GM12878 (cell line): Measurements from ENCODE around the gene KCNK4. TPM values are rescaled to one million over a fixed set of nuclear protein-coding genes. Genes with fewer than 3 reads are reported as not detected.

Experiments used
- ATAC-seq: fragments of 200-7000 bp; cut with Tn5 transposase; 3 replicates; pipeline ENCODE4 v1.9.1; 2020; ENCODE audit warnings: mild to moderate bottlenecking, moderate library complexity
- BruUV-seq: library from RNA; stranded (reverse); fragments of 400-500 nt; replicated peaks from 2 replicates; lab custom pipeline; 2021; lab: Mats Ljungman, UMichigan
- CTCF ChIA-PET: fragments of 300-600 bp; sonication (Branson Sonifier 250); formaldehyde crosslinking; extraction: SDS; loops from one replicate; lab custom pipeline; 2021; ENCODE audit warnings: inconsistent platforms; lab: Yijun Ruan, JAX
- POLR2A ChIA-PET: fragments of 350-600 bp; formaldehyde crosslinking; extraction: SDS; loops from one replicate; lab custom pipeline; 2021; ENCODE audit warnings: inconsistent platforms; lab: Charles Lee
- RAD21 ChIA-PET: fragments of 300-600 bp; sonication (Branson Sonifier 250); formaldehyde crosslinking; loops from one replicate; lab custom pipeline; 2023; ENCODE audit warnings: antibody characterized with exemption; ENCODE audit not compliant: unreplicated experiment; lab: Charles Lee
- SMC1A ChIA-PET: fragments of 300-600 bp; sonication (Branson Sonifier 250); formaldehyde crosslinking; loops from one replicate; lab custom pipeline; 2023; ENCODE audit not compliant: unreplicated experiment, uncharacterized antibody; lab: Charles Lee
- DNase-seq: peaks from one replicate; pipeline ENCODE4 v3.0.0-alpha.2; 2011; ENCODE audit warnings: low read depth, low spot score
- FAIRE-seq: peaks from 3 replicates; lab custom pipeline; 2011; peaks lifted over from hg19 to GRCh38; lab: Jason Lieb, UNC
- H2AFZ ChIP-seq: 2 replicates; pipeline ENCODE4 v1.6.0; 2011; ENCODE audit warnings: low read depth, low read length, control low read depth; ENCODE audit not compliant: control insufficient read depth
- H3K27ac ChIP-seq: 2 replicates; pipeline ENCODE4 v1.5.1; 2011; ENCODE audit warnings: control low read depth; ENCODE audit not compliant: control insufficient read depth, insufficient read depth
- H3K27me3 ChIP-seq, 2 experiments: replicated peaks in 1 of 2; 2 replicates each; pipeline versions ENCODE4 v1.6.0 to v1.6.1; 2011; ENCODE audit warnings: low read length in 1 of 2; ENCODE audit not compliant: control insufficient read depth in 2 of 2, insufficient read depth in 2 of 2
- H3K36me3 ChIP-seq, 2 experiments: 2 replicates each; pipeline ENCODE4 v1.5.1; 2011; ENCODE audit warnings: low read length in 1 of 2; ENCODE audit not compliant: control insufficient read depth in 2 of 2, insufficient read depth in 2 of 2
- H3K4me1 ChIP-seq: 2 replicates; pipeline ENCODE4 v1.6.1; 2011; ENCODE audit warnings: mild to moderate bottlenecking, low read length, moderate library complexity, mixed read lengths; ENCODE audit not compliant: control insufficient read depth, insufficient read depth
- H3K4me2 ChIP-seq: 2 replicates; pipeline ENCODE4 v1.6.0; 2011; ENCODE audit warnings: control low read depth; ENCODE audit not compliant: control insufficient read depth, insufficient read depth
- H3K4me3 ChIP-seq: fragments of 200-600 bp; sonication (generic); 2 replicates; pipeline ENCODE4 v1.5.1; 2016
- H3K79me2 ChIP-seq: 2 replicates; pipeline ENCODE4 v1.6.0; 2011; ENCODE audit warnings: low read length; ENCODE audit not compliant: control insufficient read depth, insufficient read depth
- H3K9ac ChIP-seq: 2 replicates; pipeline ENCODE4 v1.8.0; 2011; ENCODE audit warnings: low read length, control low read depth, mixed read lengths; ENCODE audit not compliant: control insufficient read depth, insufficient read depth
- H3K9me3 ChIP-seq: replicated peaks from 3 replicates; pipeline ENCODE4 v1.5.1; 2011; ENCODE audit warnings: mild to moderate bottlenecking, low read length; ENCODE audit not compliant: control insufficient read depth, insufficient read depth
- H4K20me1 ChIP-seq: 2 replicates; pipeline ENCODE4 v1.6.0; 2011; ENCODE audit not compliant: control insufficient read depth, insufficient read depth
- BHLHE40 ChIP-seq, 2 experiments: fragments of 450-650 bp in 1 of 2; IDR thresholded peaks; 2 replicates each; pipeline ENCODE4 v1.6.1; 2011 to 2017; ENCODE audit warnings: low read depth in 2 of 2, borderline replicate concordance in 1 of 2, improper control_type of control experiment in 1 of 2, low read length in 1 of 2, mild to moderate bottlenecking in 1 of 2
- BMI1 ChIP-seq: fragments of 450-650 bp; IDR thresholded peaks from 2 replicates; pipeline ENCODE4 v1.6.1; 2016; ENCODE audit warnings: mild to moderate bottlenecking, moderate library complexity, borderline replicate concordance
- CBX3 ChIP-seq: fragments of 200-600 bp; sonication (generic); IDR thresholded peaks from 2 replicates; pipeline ENCODE4 v1.6.1; 2016; ENCODE audit warnings: low read depth, borderline replicate concordance
- CHD1 ChIP-seq: IDR thresholded peaks from 2 replicates; pipeline ENCODE4 v1.6.1; 2012; ENCODE audit warnings: low read depth, low read length, improper control_type of control experiment
- CHD2 ChIP-seq: IDR thresholded peaks from 2 replicates; pipeline ENCODE4 v1.6.1; 2011; ENCODE audit warnings: low read depth, low read length, improper control_type of control experiment, borderline replicate concordance
- CHD4 ChIP-seq: fragments of 200-600 bp; sonication (generic); IDR thresholded peaks from 2 replicates; pipeline ENCODE4 v1.6.1; 2016; ENCODE audit warnings: mild to moderate bottlenecking
- GATAD2B ChIP-seq: fragments of 450-650 bp; conservative IDR thresholded peaks from 2 replicates; pipeline ENCODE4 v1.6.1; 2017; ENCODE audit warnings: low read depth, mild to moderate bottlenecking, moderate library complexity
- IKZF2 ChIP-seq, 2 experiments: fragments of 450-650 bp; IDR thresholded peaks; 2 replicates each; pipeline ENCODE4 v1.6.1; 2017; ENCODE audit warnings: mild to moderate bottlenecking in 2 of 2, moderate library complexity in 2 of 2
- LARP7 ChIP-seq: fragments of 450-650 bp; IDR thresholded peaks from 2 replicates; pipeline ENCODE4 v1.6.1; 2017; ENCODE audit warnings: mild to moderate bottlenecking
- POLR2A ChIP-seq: IDR thresholded peaks from 2 replicates; pipeline ENCODE4 v1.6.1; 2011; ENCODE audit warnings: low read depth, mild to moderate bottlenecking, low read length
- POLR2AphosphoS5 ChIP-seq: IDR thresholded peaks from 2 replicates; pipeline ENCODE4 v1.6.1; 2011; ENCODE audit warnings: mild to moderate bottlenecking, low read length, inconsistent platforms
- SMAD1 ChIP-seq: fragments of 450-650 bp; IDR thresholded peaks from 2 replicates; pipeline ENCODE4 v1.6.1; 2018; ENCODE audit warnings: mild to moderate bottlenecking, low read depth; ENCODE audit not compliant: partially characterized antibody
- TARDBP ChIP-seq: IDR thresholded peaks from 2 replicates; pipeline ENCODE4 v1.6.1; 2016; ENCODE audit warnings: borderline replicate concordance
- WGBS: methylation state at CpG from one replicate; pipeline ENCODE4 v1.1.6; 2016; ENCODE audit warnings: low lambda C conversion rate; ENCODE audit not compliant: insufficient replicate concordance, insufficient coverage; ENCODE audit errors: missing lambda C conversion rate; 5-methylcytosine and 5-hydroxymethylcytosine counted together
- in situ Hi-C: fragments of 300-500 bp; cut with MboI; formaldehyde crosslinking; loops from 9 replicates; pipeline ENCODE4 v1.14.3; 2018; ENCODE audit warnings: mixed read lengths
- intact Hi-C: fragments of 100-400 bp; cut with micrococcal nuclease; formaldehyde crosslinking; loops from one replicate; pipeline ENCODE4 v1.14.2; 2022; ENCODE audit not compliant: unreplicated experiment
- polyA plus RNA-seq, 11 experiments: library from polyadenylated mRNA; depleted of rRNA in 4 of 11; unstranded in 6 of 11; stranded (reverse) in 5 of 11; fragments of >200 nt; fragmentation: Nextera tagmentation in 4 of 11; fragmentation: Illumina TruSeq in 1 of 11; extraction: Ambion mirVana in 4 of 11; extraction: Trizol in 1 of 11; gene quantifications; 1 replicate in 1 of 11; 2 replicates in 10 of 11; pipeline versions ENCODE4 v1.2.1 to v1.2.3, GENCODE V29; 2011 to 2016; ENCODE audit warnings: inconsistent platforms in 2 of 11, missing spikeins in 2 of 11, low read depth in 1 of 11
- total RNA-seq, 4 experiments: library from RNA; depleted of rRNA in 3 of 4; stranded (reverse); fragments of >200 nt in 3 of 4; fragmentation: Illumina TruSeq in 1 of 4; extraction: Trizol in 1 of 4; gene quantifications; 2 replicates each; pipeline versions ENCODE4 v1.2.1 to v1.2.3, GENCODE V29; 2013 to 2021
- TF ChIP-seq, protein P1 (sequence below): IDR thresholded peaks from 2 replicates; pipeline ENCODE4 v1.6.1; 2012; ENCODE audit warnings: mild to moderate bottlenecking, low read depth, low read length

KCNK4 gene
- total and polyA plus RNA-seq, 10 of the 15 experiments (the other 5 are each of a cell fraction or from before 2014, with no cell fraction given): 0.04 TPM; not detected in 9

DNA sequence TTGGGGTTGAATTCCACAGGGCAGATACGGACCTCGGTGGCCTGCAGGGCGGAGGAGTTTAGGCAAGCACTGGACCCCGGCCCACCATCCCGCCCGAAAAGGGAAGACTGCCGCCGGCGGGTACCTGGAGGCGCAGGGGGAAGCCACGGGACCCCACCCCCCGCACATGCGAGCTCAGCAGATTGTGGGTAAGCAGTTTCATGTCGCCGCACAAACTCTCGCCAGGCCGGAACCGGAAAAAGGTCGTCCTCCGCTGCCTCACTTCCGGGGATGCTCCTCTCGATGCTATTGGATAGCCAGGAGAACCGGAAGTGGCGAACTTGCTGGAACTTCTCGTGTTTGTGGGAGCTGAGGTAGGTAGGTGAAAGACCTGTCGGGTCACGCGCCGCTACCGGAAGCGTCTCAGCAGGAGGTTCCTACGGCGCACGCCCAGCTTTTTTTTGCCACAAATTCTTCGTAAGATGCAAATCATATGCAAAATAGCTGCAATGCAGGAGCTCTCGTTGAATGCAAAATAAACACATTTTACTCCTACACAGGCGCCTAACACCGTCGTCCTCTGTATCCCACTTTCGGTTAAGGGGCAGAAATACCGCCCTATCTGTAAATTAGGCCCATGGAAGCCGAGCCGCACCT, 26.3 kb downstream of the KCNK4 start, which contains the start of gene TRMT112 (continued):
- TF ChIP-seq, protein P1, sequence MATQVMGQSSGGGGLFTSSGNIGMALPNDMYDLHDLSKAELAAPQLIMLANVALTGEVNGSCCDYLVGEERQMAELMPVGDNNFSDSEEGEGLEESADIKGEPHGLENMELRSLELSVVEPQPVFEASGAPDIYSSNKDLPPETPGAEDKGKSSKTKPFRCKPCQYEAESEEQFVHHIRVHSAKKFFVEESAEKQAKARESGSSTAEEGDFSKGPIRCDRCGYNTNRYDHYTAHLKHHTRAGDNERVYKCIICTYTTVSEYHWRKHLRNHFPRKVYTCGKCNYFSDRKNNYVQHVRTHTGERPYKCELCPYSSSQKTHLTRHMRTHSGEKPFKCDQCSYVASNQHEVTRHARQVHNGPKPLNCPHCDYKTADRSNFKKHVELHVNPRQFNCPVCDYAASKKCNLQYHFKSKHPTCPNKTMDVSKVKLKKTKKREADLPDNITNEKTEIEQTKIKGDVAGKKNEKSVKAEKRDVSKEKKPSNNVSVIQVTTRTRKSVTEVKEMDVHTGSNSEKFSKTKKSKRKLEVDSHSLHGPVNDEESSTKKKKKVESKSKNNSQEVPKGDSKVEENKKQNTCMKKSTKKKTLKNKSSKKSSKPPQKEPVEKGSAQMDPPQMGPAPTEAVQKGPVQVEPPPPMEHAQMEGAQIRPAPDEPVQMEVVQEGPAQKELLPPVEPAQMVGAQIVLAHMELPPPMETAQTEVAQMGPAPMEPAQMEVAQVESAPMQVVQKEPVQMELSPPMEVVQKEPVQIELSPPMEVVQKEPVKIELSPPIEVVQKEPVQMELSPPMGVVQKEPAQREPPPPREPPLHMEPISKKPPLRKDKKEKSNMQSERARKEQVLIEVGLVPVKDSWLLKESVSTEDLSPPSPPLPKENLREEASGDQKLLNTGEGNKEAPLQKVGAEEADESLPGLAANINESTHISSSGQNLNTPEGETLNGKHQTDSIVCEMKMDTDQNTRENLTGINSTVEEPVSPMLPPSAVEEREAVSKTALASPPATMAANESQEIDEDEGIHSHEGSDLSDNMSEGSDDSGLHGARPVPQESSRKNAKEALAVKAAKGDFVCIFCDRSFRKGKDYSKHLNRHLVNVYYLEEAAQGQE: no peak
- no peak for TF ChIP-seq CHD4
- no peak for TF ChIP-seq TARDBP

DNA sequence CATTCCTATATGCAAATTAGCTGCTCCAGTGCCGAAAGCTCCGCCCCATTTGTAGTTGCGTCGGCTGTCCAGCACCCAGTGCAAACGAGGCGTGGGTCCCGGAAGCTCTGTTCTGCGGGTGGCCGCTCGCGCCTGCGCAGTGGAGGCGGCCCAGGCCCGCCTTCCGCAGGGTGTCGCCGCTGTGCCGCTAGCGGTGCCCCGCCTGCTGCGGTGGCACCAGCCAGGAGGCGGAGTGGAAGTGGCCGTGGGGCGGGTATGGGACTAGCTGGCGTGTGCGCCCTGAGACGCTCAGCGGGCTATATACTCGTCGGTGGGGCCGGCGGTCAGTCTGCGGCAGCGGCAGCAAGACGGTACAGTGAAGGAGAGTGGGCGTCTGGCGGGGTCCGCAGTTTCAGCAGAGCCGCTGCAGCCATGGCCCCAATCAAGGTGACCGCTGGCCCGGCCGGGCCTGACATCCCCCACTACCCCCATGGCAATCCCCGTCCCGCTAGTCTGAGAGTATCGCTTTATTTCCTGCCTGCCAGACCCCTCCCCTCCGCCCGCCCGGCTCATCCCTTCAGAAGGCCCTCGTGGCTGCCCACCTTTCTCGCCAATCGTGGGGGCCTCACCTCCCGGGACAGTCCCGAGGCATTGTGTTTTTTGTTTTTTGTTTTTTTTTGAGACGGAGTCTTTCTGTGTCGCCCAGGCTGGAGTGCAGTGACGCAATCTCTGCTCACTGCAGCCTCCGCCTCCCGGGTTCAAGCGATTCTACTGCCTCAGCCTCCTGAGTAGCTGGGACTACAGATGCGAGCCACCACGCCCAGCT, 27.1 kb downstream of the KCNK4 start, which contains the start of gene PRDX5:
Gene PRDX5, plus strand, starts transcription at position 161 of the 805 bp plus-strand sequence. Its CDS starts 95 bp downstream, at position 256.
- in situ Hi-C loops: no loop called here
- peak within 1 kb of the TSS; percentile 80 for H3K4me3 ChIP-seq
- H3K9me3 ChIP-seq: no peaks in the 10 kb centered on the region
- intact Hi-C loops: loop anchor here (1.0 to 5.0 kb wide), 6 partner anchors 12 to 131 kb away; partner anchors contain the start of genes CCDC88B and RPS6KA4
- FAIRE-seq (no peak), DNase-seq (peak; percentile 92), ATAC-seq (peak; percentile 86)
- peak within 1 kb of the TSS; percentile 95 for H2AFZ ChIP-seq
- peak within 1 kb of the TSS; percentile 98 for H3K9ac ChIP-seq
- H3K27ac ChIP-seq: peak within 1 kb of the TSS; percentile 99
- RAD21 ChIA-PET: interaction anchor here (0.5 to 5.6 kb wide), 26 partner anchors 9 to 371 kb away, joined by 3 to 176 read pairs (median 6); partner anchors contain the start of genes BAD, CATSPERZ, CCDC88B and ESRRA
- SMC1A ChIA-PET: interaction anchor here (0.6 to 5.3 kb wide), 21 partner anchors 8 to 507 kb away, joined by 3 to 71 read pairs (median 5); partner anchors contain the start of genes BAD, CCDC88B, ESRRA and GPR137
- H4K20me1 ChIP-seq: no peaks in the 10 kb centered on the region
- no TSS peak for BruUV-seq
- peaks cover 0 to 10% of the 10 kb centered on the region in 2 experiments; a peak in 3 of 4 replicates for H3K36me3 ChIP-seq
- 0% methylated on average over 46 of the region's 61 CpGs for WGBS
- H3K4me2 ChIP-seq: peak within 1 kb of the TSS; percentile 98
- H3K27me3 ChIP-seq: no peaks in the 10 kb centered on the region
- peaks cover 26% of the 10 kb centered on the region for H3K79me2 ChIP-seq
- peaks cover 9% of the 10 kb centered on the region for H3K4me1 ChIP-seq
- CTCF ChIA-PET: interaction anchor here (0.5 to 5.9 kb wide), 32 partner anchors 9 to 792 kb away, joined by 3 to 228 read pairs (median 4); partner anchors contain the start of genes BAD, CCDC88B, ESRRA and FERMT3
- POLR2A ChIA-PET: interaction anchor here (0.6 to 3.5 kb wide), 23 partner anchors 9 to 562 kb away, joined by 3 to 42 read pairs (median 7); partner anchors contain the start of genes BAD, CCDC88B, ESRRA and FERMT3
- peak; percentile 86 for TF ChIP-seq POLR2A
- no peak for TF ChIP-seq BMI1
- peak in 1 of 2 experiments; percentile 61; a peak in 2 of 4 replicates for TF ChIP-seq BHLHE40 (IDR thresholded peaks at IDR 0.05; ENCODE audit: borderline replicate concordance in 1 of 2, low read depth in 2 of 2, low read length in 1 of 2)
- TF ChIP-seq CHD2: 0 out of 2 replicates have a peak, but pooled peaks have one; percentile 18
- TF ChIP-seq IKZF2 (IDR thresholded peaks at IDR 0.05): no peak
- TF ChIP-seq CHD1: 0 out of 2 replicates have a peak, but pooled peaks have one; percentile 19
- TF ChIP-seq CBX3: no peak
- TF ChIP-seq GATAD2B: peak; percentile 77
- peak; percentile 84 for TF ChIP-seq LARP7
- TF ChIP-seq SMAD1: peak; percentile 32
- TF ChIP-seq POLR2AphosphoS5: peak; percentile 57; the same call in 1 of the 2 replicates
